VCaP (cell line): ENCODE results near the gene SULF2.

Experiments used
- H3K27ac ChIP-seq: fragments of 450-650 bp; 2 replicates; pipeline ENCODE4 v1.5.1; 2017
- TF ChIP-seq, protein P1 (sequence below): fragments of 450-650 bp; conservative IDR thresholded peaks from 2 replicates; pipeline ENCODE4 v1.5.1; 2017; ENCODE audit warnings: mild to moderate bottlenecking, moderate library complexity

The SULF2 gene

DNA sequence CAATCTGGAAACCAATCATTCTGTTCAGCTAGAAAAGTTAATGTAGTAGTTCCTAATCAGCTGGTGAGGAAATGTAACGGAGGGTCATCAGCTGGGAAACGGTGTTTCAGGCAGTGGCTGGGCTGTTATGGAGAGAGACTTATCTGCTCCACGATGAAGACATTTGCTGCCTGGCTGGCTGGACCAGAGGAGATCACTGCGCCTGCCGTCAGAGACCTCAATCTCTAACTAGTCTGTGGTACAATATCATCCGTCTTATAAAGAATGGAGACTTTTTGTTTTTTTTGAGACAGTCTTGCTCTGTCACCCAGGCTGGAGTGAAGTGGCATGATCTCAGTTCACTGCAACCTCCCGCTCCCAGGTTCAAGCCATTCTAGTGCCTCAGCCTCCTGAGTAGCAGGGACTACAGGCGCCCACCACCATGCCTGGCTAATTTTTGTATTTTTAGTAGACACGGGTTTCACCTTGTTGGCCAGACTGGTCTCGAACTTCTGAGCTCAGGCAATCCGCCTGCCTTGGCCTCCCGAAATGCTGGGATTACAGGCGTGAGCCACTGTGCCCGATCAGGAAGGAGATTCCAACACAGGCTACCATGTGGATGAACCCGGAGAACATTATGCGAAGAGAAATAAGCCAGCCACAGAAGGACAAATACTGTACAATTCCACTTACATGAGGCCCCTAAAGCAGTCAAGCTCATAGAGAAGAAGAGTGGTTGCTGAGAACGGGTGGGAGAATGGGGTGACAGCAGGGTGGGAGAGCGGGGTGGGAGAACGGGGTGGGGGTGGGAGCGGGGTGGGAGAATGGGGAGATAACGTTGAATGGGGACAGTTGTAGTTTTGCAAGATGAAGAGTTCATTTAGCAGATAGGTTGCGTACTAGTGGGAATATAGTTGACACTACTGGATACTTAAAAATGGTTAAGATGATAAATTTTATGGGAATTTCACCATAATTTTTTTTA is 115.1 kb downstream of the SULF2 start:
- no peak overlapping the region for H3K27ac ChIP-seq
- TF ChIP-seq, protein P1, sequence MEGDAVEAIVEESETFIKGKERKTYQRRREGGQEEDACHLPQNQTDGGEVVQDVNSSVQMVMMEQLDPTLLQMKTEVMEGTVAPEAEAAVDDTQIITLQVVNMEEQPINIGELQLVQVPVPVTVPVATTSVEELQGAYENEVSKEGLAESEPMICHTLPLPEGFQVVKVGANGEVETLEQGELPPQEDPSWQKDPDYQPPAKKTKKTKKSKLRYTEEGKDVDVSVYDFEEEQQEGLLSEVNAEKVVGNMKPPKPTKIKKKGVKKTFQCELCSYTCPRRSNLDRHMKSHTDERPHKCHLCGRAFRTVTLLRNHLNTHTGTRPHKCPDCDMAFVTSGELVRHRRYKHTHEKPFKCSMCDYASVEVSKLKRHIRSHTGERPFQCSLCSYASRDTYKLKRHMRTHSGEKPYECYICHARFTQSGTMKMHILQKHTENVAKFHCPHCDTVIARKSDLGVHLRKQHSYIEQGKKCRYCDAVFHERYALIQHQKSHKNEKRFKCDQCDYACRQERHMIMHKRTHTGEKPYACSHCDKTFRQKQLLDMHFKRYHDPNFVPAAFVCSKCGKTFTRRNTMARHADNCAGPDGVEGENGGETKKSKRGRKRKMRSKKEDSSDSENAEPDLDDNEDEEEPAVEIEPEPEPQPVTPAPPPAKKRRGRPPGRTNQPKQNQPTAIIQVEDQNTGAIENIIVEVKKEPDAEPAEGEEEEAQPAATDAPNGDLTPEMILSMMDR: no peak

DNA sequence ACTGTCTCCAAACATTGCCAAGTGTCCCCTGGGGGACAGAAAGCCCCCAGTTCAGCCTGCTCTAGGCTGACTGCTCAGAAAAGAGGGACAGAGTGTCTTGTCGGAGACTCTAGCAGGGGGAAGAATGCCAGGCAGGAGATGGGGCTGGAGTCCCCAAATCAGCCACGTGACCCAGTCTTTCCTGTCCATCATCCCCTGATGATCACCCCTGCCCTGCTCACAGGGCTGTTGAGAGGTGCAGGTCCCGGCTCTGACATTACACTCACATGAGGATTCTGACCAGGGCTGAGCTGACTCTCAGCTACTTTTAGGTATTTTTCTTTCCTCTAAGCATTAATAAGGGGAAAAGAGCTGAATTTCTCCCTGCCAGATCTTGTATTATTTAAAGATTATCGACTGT is 115.8 kb downstream of the SULF2 start:
- H3K27ac ChIP-seq: no peak overlapping the region
- TF ChIP-seq, protein P1: no peak

DNA sequence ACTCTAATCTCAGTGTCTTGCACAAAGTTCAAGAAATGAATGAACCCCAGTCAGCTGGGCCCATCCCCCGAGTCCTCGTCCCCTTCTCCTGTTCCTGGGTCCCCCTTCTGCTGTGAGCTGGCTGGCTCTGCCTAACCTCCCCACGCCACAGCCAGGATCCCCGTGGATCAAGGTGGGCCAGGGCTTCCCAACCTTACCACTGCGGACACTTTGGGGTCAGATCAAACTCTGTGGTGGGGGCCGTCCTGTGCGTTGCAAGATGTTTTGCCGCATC is 116.2 kb downstream of the SULF2 start:
- TF ChIP-seq, protein P1: no peak
- H3K27ac ChIP-seq: no peak overlapping the region

DNA sequence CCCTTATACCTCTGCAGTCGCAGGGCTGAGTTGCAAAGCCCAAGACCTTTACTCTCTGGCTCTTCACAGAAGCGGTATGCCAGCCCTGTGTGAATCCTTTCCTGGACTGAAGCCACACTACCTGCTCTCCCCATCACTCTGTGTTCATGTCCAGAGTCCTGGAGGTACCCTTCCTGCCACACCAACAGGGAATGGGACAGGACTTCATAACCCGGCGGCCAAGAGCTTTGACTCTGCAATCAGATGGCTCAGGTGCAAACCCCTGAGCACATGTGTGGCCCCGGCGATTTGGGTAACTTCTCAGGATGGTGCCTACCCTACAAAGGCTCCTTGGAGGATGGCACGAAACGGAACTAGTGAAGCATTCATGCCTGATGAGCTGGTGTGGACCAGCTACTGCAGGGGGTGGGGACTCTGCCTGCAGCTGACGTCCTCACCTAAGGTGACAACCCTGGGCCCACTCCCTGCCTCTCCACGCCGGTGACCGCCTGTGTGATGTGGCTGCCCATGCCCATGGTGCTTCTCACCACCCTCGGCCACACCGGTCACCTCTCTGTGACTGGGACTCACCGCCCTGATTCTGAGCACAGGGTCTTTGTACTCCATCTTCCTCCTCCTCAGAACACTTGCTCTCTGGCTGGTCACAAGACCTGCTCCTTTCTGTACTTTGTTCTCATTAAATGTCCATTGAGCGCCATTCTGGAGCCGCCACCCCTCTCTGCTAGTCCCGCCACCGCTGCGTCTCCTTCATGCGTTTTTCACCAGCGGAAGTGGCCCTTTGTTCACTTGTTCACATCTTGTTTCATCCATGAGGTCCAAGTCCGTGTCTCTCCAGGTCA is 116.7 kb downstream of the SULF2 start:
- TF ChIP-seq, protein P1: no peak
- H3K27ac ChIP-seq: no peak overlapping the region

DNA sequence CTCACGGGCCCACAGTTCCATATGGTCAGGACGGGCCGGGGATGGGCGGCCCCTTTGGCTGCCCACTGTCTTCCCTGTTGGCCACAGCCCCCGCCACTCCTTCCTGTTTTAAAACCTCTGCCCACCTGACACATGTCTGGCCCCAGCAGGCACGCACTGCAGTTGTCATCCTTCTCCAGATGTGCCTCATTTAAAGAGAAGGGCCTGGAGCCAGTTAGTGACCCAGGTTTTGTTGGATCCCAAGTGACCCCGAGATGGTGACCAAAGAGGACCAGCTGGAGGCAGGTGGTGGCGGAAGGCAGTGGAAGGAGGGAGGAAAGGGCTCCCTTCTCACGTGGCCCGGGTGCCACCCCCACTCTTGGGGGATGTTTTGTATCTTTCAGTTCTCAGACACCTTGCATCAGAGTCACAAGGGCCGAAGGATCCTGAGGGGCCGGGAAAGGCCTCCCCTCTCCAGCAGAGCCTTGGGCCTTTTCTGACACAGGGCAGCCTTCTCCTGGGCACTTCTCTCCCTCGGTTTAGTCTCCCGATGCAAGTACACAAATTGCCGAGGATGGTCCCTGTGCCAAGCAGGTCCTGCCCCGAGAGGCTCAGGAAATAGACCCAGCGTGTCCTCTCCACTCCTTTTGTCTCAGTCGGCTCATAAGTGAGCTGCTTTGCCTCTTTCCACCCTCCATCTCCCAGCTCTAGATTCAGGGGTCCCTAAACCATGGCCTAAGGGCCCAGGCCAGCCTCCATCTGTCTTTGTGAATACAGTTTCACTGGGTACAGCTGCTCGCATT is 117.6 kb downstream of the SULF2 start:
- TF ChIP-seq, protein P1: no peak
- no peak overlapping the region for H3K27ac ChIP-seq

DNA sequence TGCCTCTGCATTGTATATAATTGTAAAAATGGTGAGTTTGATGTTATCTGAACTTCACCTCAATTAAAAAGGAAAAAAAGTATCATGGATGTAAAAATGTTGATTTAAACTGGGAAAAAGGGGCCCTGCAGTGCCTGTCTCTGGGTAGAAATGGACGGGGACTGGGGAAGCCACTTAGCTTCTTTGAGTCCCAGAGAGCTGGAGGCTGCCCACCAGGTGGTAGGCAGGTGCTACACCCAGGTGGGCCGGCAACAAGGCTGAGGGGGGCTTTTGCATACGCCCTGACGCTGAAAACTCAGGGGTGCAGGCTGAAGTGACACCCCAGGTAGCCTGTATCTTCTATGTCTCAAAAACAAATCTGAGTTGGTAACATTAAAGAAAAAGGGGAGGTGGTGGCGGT is 118.2 kb downstream of the SULF2 start:
- TF ChIP-seq, protein P1: no peak
- H3K27ac ChIP-seq: no peak overlapping the region

DNA sequence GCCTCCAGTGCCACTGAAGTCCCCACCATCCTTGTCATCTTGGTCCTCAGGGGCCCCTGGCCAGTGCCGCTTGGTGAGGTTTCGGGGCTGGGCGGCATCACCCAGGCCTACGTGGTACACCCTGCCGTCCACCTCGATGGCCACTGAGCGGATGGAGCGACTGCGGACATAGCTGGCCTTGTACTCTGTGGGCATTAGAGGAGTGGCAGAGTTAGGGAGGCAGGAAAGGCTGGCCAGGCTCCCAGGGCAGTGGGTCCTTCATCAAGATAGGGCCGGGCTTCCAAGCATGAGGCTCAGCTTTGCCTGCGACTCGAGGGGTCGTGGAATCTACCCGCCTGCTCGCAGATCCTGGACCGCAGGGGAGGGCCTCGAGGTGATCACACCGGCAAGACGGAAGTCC is 119.0 kb downstream of the SULF2 start:
- H3K27ac ChIP-seq: no peak overlapping the region
- TF ChIP-seq, protein P1: no peak
